HG02588 (cell line): ENCODE results near the gene SH2D1B.

ENCODE experiments used
- ATAC-seq: cut with Tn5 transposase; IDR thresholded peaks from one replicate; pipeline ENCODE4 v1.9.1; 2021; ENCODE audit warnings: mild to moderate bottlenecking, moderate library complexity; ENCODE audit not compliant: unreplicated experiment

The SH2D1B gene

GRCh38 chr1:162400790-162401355 is 11.1 kb downstream of the SH2D1B start:
- no peak for ATAC-seq

DNA sequence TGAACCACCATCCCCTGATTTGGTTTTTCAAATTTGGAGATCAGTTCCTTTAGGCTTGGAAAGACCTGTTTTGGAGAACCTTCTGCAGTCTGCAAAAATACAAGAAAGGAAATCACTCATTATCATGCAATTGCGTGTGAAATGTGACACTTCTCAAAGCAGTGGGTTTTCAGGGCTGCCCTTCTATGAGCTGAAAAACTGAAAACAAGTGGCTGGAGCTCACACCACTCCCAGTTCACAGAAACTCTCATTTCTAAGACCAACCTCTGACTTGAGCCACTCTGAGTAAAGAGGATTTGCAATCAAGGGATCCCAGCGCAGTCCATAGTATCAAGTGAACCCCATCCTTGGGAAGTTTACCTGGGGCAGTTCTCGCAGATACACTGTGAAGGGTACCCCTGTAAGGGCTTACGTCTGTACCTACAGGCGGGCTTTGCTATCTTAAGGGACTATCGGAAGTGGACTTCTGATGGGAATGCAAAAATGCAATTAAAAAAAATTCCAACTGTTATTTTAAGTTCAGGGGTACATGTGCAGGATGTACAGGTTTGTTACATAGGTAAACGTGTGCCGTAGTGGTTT is 12.8 kb downstream of the SH2D1B start:
- no peak for ATAC-seq

DNA sequence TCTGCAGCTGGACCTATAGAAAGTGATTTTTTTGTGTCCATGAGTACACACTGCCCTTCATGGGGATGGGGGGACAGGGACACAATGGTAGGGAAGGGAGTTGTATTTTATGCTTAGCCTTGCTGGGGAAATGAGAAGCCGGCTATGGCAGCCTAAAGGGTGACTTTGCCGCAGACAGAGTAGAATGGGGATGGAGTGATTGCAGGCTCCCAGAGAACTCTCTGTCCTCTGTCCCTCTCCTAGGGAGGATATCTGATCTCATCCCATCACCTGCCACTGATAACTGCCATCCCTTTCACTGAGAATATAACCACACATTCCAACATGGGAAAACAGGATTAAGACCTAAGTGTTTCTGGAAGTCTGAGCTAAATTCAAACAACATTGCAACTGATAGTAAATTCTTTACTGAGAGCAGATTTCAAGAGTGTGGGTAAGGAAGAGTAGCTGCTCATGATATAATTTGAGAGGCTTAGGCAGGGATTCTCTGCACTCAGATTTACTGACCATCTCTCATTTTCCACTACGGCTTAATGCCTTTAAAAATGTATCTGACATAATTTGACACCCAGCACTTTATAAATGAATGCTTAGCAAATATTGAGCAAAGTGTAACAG is 13.9 kb downstream of the SH2D1B start:
- no peak for ATAC-seq

DNA sequence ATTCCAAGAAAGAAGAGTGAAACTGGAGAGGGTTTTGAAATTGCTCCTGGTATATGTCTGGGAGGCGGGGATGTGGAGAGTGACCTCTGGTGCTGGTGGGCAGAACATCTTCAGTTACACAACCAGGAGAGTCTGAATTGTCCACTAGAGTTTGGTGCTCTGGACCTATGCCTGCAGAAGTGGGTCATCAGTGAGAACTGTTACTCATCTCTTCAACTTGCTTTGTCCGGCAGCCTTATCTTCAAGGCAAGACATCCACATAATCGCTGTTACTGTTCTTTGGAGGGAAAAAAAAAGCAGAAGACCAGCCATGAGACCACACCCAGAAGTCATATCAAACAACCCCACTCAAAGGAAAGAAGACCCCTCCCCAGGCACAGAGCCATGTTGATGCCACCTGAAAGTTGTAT is 14.9 kb downstream of the SH2D1B start:
- no peak for ATAC-seq

DNA sequence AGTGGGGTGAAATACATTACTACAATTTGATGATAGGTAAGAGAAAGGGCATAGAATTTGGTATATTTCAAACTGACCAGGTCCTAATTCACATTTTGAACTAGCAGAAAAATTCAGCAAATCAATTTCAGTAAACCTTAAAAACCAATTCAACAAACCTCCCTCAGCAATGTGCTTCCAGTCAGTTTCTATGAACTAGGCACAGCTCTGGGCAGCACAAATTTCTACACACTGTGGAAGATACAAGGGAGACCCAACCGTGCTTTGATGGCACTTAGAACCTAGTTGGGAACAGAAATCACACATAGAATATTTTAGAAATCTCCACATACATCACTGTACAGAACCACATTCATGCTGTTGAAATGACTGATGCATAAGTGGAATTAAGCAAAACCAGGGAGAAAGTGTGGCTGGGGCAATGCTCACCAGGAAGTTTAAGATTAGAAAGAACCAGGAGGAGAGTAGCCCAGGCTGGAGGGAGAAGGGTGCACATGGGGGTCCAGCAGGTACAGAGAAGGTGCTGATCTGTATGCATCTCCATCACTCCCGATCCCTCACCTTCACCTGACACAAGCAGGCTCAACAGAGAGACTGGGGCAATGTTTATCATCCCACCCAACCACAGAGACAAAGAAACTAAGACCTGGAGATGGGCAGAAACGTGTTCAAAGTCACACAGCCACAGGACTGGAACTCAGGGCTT is 15.6 kb downstream of the SH2D1B start:
- no peak for ATAC-seq

DNA sequence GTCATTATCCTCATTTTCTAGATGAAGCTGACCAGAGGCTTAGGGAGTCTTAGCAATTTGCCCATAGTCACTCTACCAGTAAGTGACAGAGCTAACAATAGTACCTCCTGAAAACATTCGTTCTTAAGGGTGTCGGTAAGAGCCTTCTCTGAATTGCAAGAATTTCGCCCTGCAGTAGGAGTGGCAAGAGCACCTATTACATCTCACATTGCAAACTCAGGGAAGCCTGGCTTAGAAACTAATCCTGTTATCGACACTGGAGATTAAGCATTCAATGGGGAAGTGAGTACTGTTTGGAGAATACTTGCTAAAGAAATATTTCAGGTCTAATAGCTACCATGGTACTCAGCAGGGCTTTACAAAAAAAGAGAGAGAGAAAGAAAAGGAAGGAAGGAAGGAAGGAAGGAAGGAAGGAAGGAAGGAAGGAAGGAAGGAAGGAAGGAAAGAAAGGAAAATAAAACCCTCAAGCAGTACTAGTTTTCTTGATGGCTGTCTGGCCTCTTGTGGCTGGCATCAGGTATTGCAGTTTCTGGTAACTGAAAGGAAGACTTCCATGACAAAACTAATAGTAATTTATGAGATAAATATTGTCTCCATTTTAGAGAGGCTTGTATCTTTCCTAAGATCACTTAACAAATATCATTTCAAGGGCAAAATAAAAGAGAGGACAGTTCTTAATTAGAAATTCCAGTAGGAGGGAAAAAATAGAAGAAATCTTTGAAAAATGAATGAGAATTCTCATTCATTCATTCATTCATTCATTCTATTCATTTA is 20.0 kb downstream of the SH2D1B start:
- ATAC-seq, result no peak

DNA sequence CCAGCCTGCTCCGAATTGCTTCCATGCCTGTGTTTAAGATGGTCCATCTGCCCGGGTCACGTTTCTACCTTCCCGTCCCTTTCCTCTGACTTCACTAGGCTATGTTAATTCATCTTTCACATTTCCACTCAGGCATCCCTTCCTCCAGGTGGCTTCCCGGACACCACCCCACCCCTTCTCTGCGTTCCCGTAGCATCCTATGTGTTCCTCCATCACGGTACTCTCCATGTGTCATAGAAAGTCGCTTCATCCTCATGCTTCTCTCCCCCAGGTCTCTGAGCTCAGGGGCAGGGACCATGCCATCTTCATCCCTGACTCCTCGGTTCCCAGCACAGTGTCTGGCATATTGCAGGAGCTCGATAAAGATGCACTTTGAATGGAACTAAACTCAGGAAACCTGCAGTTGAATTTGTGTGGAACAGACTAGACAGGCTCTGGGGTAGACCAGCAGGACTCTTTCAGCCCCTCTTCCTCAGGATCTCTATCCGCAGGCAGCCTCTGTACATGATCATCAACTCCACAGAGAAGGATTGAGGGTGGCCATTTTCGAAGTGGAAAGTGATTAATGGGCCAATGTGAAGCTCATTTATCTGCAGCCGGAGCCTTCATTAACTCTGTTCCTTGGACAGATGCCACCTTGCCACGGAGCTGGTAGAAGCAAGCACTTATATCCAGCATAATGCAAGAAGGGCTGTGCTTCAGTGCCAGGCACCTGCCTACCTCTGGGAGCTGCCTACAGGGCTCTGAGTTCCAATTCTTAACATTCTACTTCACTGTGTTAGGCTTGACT is 21.3 kb downstream of the SH2D1B start:
- no peak for ATAC-seq

- ATAC-seq, result no peak
Measured at GRCh38 chr1:162389971-162390370, 22.0 kb downstream of the SH2D1B start.

- ATAC-seq, result no peak
Measured at GRCh38 chr1:162389021-162389818, 22.7 kb downstream of the SH2D1B start.

- ATAC-seq, result no peak
Measured at GRCh38 chr1:162388615-162389014, 23.3 kb downstream of the SH2D1B start.

- ATAC-seq, result no peak
Measured at GRCh38 chr1:162388083-162388594, 23.8 kb downstream of the SH2D1B start.

- ATAC-seq, result no peak
Measured at GRCh38 chr1:162387226-162388082, 24.5 kb downstream of the SH2D1B start.

DNA sequence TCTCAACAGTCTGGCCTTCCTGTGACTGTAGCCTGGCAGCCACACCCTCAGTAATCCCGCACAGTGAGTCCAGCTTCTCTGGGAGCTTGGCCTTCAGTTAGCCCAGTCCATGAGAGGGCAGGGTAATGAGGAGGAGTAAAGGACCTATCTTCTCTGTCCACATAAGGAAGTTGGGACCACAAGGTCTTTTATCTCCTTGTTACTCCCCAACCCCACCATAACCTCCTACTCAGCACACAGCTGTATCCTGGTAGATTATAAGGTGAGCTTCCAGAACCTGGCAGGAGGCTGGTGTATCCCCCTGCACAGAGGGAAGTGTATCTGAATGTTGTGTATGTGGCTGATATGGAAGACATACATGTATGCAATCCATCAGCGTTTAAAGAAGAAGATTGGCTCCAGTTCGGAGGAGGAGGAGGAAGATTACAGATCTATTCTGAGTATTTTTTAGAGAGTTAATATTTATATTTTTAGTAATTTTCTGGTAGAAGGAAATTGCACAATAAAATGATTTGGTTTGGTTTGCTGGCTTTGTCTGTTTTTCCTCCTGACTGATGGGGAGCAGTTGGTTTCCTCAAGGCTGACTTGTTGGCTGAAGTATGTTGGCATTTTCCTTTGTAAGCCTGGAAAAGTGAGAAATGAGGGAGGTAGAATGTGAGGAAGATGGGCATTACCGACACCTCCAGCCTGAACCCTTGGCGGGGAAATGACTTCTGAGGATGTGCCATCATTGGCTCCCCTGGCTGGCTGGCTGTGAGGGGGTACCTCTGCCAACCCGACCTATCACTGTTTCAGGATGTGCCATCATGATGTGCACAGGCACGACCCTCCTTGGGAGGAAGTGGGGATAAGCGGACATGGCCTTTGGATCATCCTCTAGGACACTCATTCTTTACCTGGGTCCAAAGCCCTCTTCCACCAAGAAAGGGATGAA is 25.4 kb downstream of the SH2D1B start:
- no peak for ATAC-seq

- no peak for ATAC-seq
Measured at GRCh38 chr1:162385702-162386101, 26.2 kb downstream of the SH2D1B start.

GRCh38 chr1:162385280-162385623 is 26.7 kb downstream of the SH2D1B start:
- no peak for ATAC-seq

DNA sequence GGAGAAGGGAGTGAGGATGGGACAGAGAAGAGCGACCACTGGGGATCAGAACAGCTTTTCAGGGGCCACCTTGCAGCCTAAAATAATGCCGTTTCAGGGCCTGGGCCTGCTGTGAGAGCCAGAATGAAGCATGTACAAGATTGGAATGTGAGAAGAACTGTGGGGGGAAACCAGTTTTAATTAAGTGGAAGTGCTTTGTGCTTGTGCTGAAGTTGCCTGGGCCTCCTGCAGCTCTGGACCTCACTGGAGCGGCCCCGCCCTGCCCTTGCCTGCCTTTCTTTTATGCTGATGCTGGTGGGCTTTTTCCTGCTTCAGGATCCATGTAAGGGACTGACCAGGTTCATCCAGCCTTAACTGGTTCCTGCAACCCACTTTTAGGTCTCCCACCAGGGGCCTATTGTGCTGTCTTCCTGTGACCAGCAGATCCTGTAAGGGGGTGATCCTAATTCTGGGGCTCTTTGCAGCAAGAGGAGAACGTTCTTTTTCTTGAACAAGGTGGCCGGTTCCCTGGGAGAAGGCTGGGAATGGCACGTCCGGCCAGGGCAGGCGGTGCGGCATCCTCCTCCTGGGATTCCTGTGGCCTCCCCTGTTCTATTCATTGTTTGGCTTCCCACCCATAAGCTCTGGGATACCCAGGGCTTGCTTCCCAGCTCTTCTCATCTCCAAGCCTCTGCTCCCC is 27.2 kb downstream of the SH2D1B start:
- ATAC-seq, result no peak

DNA sequence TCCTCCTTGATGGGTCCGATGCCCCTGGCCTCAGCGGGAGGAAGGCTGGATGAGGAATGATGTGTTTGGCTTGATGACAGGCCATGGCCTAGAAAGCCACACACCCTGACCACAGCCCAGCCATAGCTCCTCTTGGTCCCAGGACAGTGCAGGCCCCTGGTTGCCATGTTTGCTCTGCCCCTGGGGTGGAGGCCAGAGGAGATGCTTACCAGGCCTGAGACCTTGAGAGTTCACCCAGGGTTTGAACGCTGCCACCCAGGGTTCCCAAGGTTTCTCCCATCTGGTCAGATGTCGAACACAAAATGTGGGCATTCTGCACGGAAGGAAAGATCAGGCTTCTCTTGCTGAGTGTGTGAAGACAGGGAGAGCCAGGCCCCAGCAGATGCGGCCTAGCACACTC is 27.8 kb downstream of the SH2D1B start:
- ATAC-seq, result no peak
